ENCODE data around the gene BTBD3. TPM values are rescaled to one million over a fixed set of nuclear protein-coding genes. Genes with fewer than 3 reads are reported as not detected.

BTBD3 gene
- total RNA-seq, 1 experiment from 2014 or later = 21.8 TPM

DNA sequence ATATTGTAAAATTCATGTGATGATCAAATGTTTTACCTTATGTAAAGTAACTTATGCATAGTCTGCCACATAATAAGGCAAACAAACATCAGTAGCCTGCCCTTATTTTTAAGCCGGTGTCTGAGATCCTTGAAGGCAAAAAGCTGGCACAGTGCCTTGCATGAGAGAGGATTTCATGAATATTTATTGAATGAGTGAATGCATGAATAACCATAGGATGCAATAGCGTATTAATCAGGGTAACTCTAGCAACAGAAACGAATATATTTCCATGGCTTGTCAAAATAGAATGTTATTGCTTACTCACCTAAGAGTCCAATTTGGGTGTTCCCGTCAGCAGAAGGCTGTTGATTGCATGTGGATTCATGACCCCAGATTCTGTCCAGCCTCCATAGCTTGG, 34.9 kb downstream of the BTBD3 start:
- POLR2A ChIA-PET = interaction anchor here (0.8 to 1.0 kb wide), 2 partner anchors 10 to 137 kb away, joined by 3 read pairs; no protein-coding TSS in a partner anchor
- BruUV-seq (replicated peaks) = no TSS peak
- peaks cover 11% of the 10 kb centered on the region for H3K9me3 Mint-ChIP-seq (ENCODE audit: unreplicated experiment)
- no peak for DNase-seq (ENCODE audit: unreplicated experiment)
- TF ChIP-seq, protein P1, sequence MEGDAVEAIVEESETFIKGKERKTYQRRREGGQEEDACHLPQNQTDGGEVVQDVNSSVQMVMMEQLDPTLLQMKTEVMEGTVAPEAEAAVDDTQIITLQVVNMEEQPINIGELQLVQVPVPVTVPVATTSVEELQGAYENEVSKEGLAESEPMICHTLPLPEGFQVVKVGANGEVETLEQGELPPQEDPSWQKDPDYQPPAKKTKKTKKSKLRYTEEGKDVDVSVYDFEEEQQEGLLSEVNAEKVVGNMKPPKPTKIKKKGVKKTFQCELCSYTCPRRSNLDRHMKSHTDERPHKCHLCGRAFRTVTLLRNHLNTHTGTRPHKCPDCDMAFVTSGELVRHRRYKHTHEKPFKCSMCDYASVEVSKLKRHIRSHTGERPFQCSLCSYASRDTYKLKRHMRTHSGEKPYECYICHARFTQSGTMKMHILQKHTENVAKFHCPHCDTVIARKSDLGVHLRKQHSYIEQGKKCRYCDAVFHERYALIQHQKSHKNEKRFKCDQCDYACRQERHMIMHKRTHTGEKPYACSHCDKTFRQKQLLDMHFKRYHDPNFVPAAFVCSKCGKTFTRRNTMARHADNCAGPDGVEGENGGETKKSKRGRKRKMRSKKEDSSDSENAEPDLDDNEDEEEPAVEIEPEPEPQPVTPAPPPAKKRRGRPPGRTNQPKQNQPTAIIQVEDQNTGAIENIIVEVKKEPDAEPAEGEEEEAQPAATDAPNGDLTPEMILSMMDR (IDR thresholded peaks at IDR 0.05; ENCODE audit: unreplicated experiment) = no peak
- H3K4me1 Mint-ChIP-seq (ENCODE audit: insufficient read depth, unreplicated experiment) = no peaks in the 10 kb centered on the region
- no peak overlapping the region for H3K27ac Mint-ChIP-seq (ENCODE audit: low read depth, unreplicated experiment)
- H3K4me3 Mint-ChIP-seq (ENCODE audit: unreplicated experiment) = no peak overlapping the region
- H3K36me3 Mint-ChIP-seq (ENCODE audit: insufficient read depth, unreplicated experiment) = no peaks in the 10 kb centered on the region
- no peaks in the 10 kb centered on the region for H3K27me3 Mint-ChIP-seq (ENCODE audit: insufficient read depth, unreplicated experiment)
- intact Hi-C loops (cut with micrococcal nuclease) = no loop called here
- CTCF ChIA-PET = no interaction called here

DNA sequence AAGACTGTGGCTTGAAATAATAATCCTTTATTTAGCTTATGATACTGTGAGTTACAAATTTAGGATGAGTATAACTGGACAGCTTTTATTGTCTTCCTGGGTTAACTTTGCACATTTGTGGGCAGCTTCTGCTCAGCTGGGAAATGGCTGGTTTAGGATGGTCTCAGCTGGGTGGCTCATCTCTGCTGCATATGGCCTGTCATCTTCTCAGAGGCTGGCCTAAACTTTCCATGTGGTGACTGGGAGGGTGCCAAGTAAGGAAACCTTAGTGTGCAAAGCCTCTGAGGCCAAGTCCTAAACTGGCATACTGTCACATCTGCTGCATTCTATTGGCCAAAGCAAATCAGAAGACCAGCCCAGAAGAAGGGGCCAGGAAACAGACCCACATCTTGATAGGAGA, 40.2 kb downstream of the BTBD3 start:
- TF ChIP-seq, protein P1 (IDR thresholded peaks at IDR 0.05; ENCODE audit: unreplicated experiment) = no peak
- BruUV-seq (replicated peaks) = no TSS peak
- Mint-ChIP-seq H3K9me3 (ENCODE audit: unreplicated experiment) (peaks cover 11% of the 10 kb centered on the region), H3K4me3 (ENCODE audit: unreplicated experiment) (no peak overlapping the region), H3K27me3 (ENCODE audit: insufficient read depth, unreplicated experiment) (no peaks in the 10 kb centered on the region), H3K36me3 (ENCODE audit: insufficient read depth, unreplicated experiment) (no peaks in the 10 kb centered on the region), H3K27ac (ENCODE audit: low read depth, unreplicated experiment) (no peak overlapping the region), H3K4me1 (ENCODE audit: insufficient read depth, unreplicated experiment) (no peaks in the 10 kb centered on the region)
- ChIA-PET CTCF (interaction anchor here (0.5 to 0.9 kb wide), 2 partner anchors 10 to 1323 kb away, joined by 3 read pairs; no protein-coding TSS in a partner anchor), POLR2A (no interaction called here)
- DNase-seq (ENCODE audit: unreplicated experiment) = no peak
- intact Hi-C loops (cut with micrococcal nuclease) = no loop called here

DNA sequence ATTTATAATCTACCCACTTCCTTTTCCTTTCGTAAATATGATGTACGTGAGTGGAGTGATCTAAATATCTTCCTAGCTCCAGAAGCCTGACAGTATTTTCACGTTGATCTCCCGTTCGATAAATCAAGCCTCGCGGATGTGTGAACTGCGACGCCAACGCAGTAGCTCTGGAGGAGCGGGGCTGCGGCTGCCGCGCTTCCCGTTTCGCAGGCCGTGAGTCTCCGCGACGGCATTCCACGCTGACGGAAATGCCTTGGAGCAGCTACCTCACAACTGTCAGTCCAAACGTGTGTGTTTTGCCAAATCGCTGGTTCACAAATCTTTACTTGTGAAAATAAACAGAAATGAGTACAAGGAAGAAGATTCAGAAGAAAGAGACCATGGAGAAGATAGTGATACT, 41.2 kb downstream of the BTBD3 start:
- Mint-ChIP-seq H3K27me3 (ENCODE audit: insufficient read depth, unreplicated experiment) (no peaks in the 10 kb centered on the region), H3K4me1 (ENCODE audit: insufficient read depth, unreplicated experiment) (no peaks in the 10 kb centered on the region), H3K4me3 (ENCODE audit: unreplicated experiment) (no peak overlapping the region), H3K36me3 (ENCODE audit: insufficient read depth, unreplicated experiment) (no peaks in the 10 kb centered on the region), H3K9me3 (ENCODE audit: unreplicated experiment) (peaks cover 11% of the 10 kb centered on the region), H3K27ac (ENCODE audit: low read depth, unreplicated experiment) (no peak overlapping the region)
- no TSS peak for BruUV-seq (replicated peaks)
- CTCF ChIA-PET = interaction anchor here (0.9 kb wide), 1 partner anchor 9 kb away, joined by 3 read pairs; no protein-coding TSS in a partner anchor
- intact Hi-C loops (cut with micrococcal nuclease) = no loop called here
- TF ChIP-seq, protein P1 (IDR thresholded peaks at IDR 0.05; ENCODE audit: unreplicated experiment) = no peak
- POLR2A ChIA-PET = interaction anchor here (0.6 kb wide), 1 partner anchor 18 kb away, joined by 4 read pairs; no protein-coding TSS in a partner anchor
- DNase-seq (ENCODE audit: unreplicated experiment) = no peak

DNA sequence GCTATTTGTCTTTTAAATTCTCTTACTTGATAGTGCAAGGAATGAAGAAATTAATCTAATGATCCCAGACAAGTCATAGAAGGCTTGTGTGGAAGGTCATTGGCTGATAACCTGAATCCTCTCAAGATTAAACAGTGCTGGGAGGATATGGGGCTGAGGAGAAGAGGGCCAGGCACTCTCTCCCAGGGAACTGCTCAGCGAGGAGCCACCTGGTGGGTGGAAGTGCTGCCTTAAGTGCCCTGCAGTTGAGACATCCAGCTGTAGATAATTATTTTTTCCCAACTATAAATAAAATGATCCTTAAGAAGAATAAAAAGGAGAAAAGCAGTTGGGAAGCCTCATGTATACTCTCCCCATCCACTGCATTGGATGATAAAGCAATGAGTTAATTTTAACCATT, 47.9 kb downstream of the BTBD3 start:
- TF ChIP-seq, protein P1 (IDR thresholded peaks at IDR 0.05; ENCODE audit: unreplicated experiment) = no peak
- Mint-ChIP-seq H3K4me1 (ENCODE audit: insufficient read depth, unreplicated experiment) (no peaks in the 10 kb centered on the region), H3K36me3 (ENCODE audit: insufficient read depth, unreplicated experiment) (no peaks in the 10 kb centered on the region), H3K27ac (ENCODE audit: low read depth, unreplicated experiment) (no peak overlapping the region), H3K4me3 (ENCODE audit: unreplicated experiment) (no peak overlapping the region), H3K9me3 (ENCODE audit: unreplicated experiment) (no peaks in the 10 kb centered on the region), H3K27me3 (ENCODE audit: insufficient read depth, unreplicated experiment) (no peaks in the 10 kb centered on the region)
- POLR2A ChIA-PET = interaction anchor here (0.9 kb wide), 1 partner anchor 10 kb away, joined by 3 read pairs; no protein-coding TSS in a partner anchor
- CTCF ChIA-PET = interaction anchor here (0.6 to 1.0 kb wide), 3 partner anchors 53 to 289 kb away, joined by 3 to 5 read pairs (median 3); no protein-coding TSS in a partner anchor
- BruUV-seq (replicated peaks) = no TSS peak
- DNase-seq (ENCODE audit: unreplicated experiment) = no peak
- intact Hi-C loops (cut with micrococcal nuclease) = no loop called here
